Activated CD4-positive, alpha-beta T cell treated with anti-CD3 and anti-CD28 coated beads for 24 hours (primary cell): ENCODE data around the gene MRPL23.

Source experiments
- DNase-seq, 2 donors: peaks; one replicate each; pipeline ENCODE4 v3.0.0-alpha.2; 2020; ENCODE audit warnings: low read depth in 2 of 2

Gene MRPL23

DNA sequence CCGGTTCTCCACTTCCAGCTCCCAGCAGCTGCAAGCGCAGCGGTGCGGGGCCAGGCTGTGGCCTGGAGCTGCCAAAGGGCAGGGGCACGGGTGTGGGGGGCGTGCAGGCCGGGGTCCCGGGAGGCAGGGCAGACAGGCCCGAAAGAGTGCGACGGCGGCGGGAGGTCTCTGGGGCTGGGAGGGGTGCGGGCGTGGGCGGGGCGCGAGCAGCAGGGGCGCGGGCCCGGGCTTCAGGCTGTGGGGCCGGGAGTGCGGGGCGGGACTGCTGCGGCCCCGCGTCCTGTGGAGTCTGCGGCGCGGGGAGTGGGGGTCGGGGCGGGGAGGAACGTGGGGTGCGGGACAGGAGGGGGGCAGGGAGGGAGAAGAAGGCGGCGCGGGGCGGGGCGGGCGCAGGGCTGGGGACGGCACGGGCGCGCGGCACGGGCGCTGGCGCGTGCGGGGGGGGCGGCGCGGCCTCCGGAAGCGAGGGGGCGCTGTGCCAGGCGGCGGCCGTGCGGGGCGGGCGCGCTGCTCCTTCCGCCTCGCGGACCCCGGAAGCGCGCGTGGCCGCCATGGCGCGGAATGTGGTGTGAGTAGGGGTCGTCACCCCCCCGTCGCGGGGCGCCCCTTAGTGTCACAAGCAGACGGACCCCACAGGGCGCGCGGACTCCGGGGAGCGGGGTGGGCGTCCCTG, at the start of gene MRPL23:
Gene MRPL23, plus strand, starts transcription at position 521 of the 673 bp plus-strand sequence. Its CDS starts 31 bp downstream, at position 552.
- no peak for DNase-seq

DNA sequence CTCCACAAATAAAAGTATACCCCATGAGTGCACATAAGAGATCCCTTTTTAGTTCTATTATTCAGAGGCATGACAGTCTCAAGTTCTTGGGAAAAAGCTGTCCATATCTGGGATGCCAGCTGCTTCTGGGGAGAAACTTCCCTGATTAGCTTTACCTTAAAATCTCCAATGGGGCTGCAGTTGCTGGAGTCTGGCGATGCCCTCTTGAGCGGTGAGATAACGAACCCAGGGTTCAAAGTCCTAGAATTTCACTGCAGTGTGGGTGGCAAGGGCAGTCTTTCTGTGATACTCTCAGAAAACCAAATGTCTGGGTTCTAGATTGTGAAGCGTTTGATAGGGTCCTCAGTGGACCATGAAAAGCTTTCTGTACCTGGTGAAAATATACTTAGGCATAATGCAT, 48.0 kb upstream of the MRPL23 start:
- DNase-seq = no peak

DNA sequence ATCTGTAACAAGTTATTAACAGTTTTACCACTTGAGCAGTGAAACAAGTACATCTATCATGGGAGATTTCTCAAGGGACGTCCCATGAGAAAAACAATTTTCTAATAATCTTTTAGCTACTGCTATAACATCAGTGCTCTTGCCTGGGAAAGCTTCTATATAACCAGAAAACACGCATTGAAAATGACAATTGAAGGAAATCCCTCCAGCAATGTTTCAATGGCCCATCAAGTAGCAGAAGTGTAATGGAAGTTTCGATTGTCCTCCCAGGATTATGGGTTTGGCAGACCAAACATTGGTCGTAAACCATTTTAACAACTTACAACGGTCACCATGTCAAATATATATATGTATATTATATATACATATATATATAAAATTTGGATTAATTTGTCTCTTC, 47.4 kb upstream of the MRPL23 start:
- DNase-seq = no peak

- no peak for DNase-seq
Observed at GRCh38 chr11:1906181-1906580, 41.0 kb upstream of the MRPL23 start.

GRCh38 chr11:1906611-1907423, 40.3 kb upstream of the MRPL23 start:
- no peak for DNase-seq

DNA sequence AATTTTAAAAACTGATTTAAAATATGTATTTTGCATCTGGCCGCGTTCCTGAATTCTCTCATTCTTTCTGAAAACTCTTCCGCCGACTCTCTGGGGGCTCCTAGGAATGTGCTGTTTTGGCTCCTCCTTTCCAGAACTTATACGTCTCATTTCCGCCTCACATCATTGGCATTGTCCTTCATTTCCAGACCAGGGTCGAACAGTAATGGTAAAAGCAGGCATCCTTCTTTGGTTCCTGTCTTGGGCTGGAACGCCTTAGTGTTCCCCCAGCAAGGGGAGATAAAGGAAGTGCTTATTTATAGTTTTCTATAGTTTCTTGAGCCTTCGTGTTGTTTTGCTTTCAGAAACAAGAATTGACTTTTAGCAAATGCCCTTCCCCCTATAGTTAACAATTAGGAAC, 38.5 kb upstream of the MRPL23 start:
- DNase-seq = no peak

DNA sequence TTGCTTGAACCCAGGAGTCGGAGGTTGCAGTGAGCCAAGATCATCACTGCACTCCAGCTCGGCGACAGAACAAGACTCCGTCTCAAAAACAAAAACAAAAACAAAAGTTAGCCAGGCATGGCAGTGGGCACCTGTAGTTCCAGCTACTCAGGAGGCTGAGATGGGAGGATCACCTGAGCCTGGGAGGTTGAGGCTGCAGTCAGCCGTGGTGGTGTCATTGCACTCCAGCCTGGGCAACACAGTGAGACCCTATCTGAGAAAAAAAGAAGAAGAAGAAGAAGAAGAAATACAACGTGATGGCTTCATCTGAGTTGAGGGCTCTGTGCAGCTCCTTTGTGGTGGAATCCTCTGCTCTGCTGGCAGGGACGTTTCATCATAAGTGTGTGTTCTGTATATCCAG, 37.6 kb upstream of the MRPL23 start:
- no peak for DNase-seq

- no peak for DNase-seq
Observed at GRCh38 chr11:1912289-1912878, 34.7 kb upstream of the MRPL23 start.

DNA sequence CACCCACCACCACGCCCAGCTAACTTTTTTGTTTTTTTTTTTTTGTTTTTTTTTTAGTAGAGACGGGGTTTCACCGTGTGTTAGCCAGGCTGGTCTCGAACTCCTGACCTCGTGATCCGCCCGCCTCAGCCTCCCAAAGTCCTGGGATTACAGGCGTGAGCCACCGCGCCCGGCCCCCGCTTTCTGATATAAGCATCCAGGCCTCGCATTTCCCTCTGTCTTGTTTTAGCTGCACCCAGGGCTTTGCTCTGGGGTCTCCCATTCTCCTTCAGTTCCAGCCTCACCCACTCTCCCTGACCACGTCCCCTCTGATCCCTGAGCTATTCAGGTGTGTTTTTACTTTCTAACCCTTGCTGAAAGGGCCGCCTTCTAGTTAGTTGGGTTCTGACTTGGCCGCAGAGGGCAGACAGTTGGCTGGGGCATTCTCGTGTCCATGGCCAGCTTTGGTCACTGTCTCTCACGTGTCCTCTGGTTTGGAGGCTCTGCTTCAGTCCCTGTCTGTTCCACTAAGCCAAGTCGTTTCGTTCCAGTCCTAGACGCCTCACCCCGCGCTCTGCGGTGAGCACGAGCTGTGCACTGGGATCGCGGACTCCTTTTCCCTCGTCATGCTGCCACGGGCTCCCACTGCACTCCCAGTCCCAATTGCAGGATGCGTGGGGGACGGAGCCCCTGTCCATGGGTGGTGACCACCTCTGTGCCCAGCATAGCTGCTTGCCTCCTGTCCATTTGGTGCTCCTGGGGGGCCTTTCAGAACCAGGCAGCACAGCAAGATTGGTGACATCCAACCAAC, 33.7 kb upstream of the MRPL23 start:
- DNase-seq = no peak

- DNase-seq = no peak
Observed at GRCh38 chr11:1915795-1916131, 31.4 kb upstream of the MRPL23 start.

DNA sequence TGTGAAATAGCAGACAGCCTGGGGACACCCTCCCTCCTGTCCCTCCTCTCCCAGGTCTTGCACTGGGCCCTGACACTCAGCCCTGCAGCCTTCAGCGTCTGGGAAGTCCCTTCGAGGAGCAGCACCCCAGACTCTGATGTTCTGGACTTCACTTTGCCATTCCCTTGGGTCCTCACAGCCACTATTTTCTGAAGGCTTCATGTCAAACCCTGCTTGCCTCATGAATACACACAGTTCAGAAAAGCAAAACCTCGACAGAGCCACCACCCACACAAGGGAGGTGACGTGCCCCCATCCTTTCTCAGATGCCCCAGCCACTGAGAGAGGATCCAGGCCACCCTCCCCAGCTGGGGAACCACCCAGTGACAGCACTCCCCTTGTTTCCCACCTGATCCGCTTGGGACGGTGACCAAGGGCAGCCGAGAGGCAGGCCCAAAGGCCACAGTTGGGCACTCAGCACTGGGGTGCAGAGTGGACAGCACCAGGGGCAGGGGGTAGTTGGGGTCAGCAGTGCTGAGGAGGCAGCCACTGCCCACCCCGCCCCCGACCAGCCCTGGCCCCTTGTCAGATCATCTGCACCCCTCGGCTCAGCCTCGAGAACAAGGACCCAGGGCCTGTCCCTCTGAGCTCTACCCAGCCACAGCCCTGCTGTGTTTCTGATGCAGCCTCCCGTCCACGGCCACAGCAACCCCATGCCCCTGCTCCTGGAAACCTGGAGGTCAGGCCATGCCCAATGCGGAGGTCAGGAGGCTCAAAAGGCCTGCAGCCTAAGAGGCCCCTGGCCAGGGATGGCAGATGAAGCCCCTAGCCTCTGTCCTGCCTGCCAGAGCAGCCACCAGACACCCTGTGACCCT, 30.8 kb upstream of the MRPL23 start:
- no peak for DNase-seq

GRCh38 chr11:1916986-1917522, 30.1 kb upstream of the MRPL23 start:
- no peak for DNase-seq

DNA sequence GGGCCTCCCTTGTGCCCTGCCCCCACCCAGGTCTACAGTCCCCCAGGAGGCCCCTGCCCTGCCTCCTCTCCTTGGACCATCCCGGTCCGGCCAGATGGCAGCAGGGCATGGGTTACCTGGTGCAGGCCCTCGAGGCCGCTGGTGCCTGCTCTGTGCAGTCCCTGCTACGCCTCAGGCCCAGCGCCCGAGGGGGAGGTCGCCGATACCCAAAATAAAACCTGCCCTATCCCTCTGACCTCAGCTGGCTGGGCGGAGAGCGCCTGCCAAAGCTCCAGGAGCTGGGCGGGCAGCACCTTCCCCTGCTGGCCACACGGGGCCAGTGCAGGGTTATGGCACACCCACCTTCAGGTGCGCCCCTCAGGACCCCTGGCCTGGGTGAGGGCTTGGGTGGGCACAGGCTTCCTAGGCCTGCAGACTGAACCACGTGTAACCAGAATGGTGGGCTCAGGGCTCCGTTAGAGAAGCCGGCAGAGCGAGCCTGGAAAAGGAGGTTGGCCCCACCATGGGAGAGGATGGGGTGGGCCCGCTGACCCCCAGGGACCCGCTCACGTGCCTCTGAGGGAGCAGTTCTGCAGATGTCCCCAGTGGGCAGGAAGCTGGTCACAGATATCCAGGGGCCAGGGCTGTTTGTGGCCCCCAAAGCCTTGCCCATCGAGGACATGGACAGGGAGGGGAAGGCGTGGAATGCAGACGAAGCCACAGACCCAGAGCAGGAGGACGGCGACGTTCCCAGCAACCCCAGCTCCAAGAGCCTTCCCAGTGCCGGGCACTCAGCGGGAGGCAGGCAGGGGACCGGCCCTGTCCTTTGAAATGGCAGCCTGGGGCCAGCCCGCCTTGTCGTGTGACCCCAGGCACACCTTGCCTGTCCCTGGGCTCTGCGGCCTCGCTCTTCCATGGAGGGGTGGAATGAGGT, 29.4 kb upstream of the MRPL23 start:
- no peak for DNase-seq

GRCh38 chr11:1918436-1919315, 28.5 kb upstream of the MRPL23 start:
- DNase-seq = no peak

DNA sequence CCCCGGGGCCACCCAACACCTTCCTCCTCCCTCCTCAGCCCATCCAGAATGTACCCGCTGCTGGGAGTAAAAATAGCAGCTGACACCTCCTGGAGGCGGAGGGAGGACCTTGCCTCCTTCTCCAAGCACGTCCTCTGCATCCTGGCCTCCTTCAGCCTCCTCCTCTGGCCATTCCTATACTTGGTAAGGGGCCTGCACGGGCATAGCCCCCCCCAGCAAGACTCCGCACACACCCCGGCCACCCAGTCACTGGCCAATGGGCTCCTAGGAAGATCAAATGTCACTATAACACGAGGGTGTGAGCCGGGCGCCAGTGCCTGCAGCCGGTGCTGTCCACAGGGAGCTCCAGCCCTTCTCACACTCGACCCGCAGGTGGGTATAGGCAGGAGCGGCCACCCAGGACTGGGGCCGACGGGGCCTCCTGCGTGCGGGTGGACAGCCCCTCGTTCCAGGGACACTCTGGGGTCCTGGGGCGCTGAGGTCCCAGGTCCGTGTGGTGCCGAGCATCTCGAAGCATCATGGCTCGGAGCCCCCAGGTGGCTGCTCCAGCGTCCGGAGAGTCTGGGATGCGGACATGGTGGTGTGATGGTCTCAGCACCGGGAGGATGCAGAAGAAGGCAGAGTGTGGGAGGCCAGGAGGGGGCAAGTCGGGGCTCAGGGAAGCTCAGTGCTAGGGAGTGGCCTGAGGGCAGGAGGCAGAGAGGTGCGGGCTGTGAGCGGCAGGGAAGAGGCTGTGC, 27.6 kb upstream of the MRPL23 start, which contains the start of gene TNNT3:
Gene TNNT3, plus strand, starts transcription at position 313 of the 737 bp plus-strand sequence. CDS start 3,172 bp downstream, outside the sequence.
- DNase-seq = no peak

- no peak for DNase-seq
Observed at GRCh38 chr11:1920128-1920908, 26.8 kb upstream of the MRPL23 start.

DNA sequence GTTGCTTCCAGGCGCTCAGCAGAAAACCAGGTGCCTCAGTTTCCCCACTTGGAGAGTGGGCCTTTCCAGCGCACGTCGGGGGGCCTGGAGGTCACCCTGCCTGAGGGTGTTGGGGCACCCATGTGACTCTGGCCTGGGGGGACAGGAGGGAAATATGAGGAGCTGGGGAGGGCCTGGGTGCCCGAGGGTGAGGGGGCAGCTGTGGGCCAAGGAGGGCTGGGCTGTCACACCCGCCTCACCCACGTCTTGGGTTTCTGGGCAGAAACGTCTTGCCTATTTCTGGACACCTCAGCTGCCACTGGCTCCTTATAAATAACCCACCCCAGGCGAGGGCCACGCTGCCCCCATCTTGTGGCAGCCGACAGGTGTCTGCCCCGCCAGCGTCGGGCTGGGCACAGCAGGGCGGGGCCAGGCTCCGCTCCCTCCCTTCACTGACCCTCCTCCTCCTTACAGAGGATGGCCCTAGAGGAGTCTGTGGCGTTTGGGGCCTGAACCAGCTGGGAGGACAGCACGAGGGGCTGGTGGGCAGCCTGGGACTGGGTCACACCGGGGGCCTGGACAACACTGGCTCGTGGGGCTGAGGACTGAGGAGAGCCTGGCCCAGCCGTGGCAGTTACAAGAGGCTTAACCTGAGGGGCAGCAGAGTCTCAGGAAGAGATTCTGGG, 26.1 kb upstream of the MRPL23 start:
- DNase-seq = no peak
